ENCODE results near the gene RELN.

Gene RELN

DNA sequence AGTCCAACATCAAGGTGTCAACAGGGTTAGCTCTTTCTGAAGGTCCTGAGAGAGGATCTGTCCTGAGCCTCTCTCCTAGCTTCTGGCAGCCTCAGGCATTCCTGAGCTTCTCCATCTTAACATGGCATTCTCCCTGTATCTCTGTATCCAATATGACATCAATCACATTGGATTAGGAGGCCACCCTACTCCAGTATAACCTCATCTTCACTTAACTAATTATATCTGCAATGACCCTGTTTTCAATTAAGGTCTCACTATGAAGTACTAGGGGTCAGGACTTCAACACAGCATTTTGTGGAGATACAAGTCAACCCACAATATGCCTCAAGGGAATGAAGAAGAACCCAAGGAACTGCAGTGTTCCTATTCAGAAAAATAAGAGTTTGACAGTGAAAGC is 133.8 kb downstream of the RELN start:
- Histone ChIP-seq H3K27ac (no peak overlapping the region), H3K36me3 (no peaks in the 10 kb centered on the region), H3K4me3 (ENCODE audit: low read depth in 1 of 2, low read length in 1 of 2) (no peak overlapping the region), H3K27me3 (no peaks in the 10 kb centered on the region), H3K9me3 (no peaks in the 10 kb centered on the region), H3K4me1 (ENCODE audit: control insufficient read depth in 1 of 2, insufficient read depth in 1 of 2, low read depth in 1 of 2, low read length in 1 of 2) (no peaks in the 10 kb centered on the region)
- TF ChIP-seq, protein P1, sequence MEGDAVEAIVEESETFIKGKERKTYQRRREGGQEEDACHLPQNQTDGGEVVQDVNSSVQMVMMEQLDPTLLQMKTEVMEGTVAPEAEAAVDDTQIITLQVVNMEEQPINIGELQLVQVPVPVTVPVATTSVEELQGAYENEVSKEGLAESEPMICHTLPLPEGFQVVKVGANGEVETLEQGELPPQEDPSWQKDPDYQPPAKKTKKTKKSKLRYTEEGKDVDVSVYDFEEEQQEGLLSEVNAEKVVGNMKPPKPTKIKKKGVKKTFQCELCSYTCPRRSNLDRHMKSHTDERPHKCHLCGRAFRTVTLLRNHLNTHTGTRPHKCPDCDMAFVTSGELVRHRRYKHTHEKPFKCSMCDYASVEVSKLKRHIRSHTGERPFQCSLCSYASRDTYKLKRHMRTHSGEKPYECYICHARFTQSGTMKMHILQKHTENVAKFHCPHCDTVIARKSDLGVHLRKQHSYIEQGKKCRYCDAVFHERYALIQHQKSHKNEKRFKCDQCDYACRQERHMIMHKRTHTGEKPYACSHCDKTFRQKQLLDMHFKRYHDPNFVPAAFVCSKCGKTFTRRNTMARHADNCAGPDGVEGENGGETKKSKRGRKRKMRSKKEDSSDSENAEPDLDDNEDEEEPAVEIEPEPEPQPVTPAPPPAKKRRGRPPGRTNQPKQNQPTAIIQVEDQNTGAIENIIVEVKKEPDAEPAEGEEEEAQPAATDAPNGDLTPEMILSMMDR (IDR thresholded peaks at IDR 0.05): no peak

DNA sequence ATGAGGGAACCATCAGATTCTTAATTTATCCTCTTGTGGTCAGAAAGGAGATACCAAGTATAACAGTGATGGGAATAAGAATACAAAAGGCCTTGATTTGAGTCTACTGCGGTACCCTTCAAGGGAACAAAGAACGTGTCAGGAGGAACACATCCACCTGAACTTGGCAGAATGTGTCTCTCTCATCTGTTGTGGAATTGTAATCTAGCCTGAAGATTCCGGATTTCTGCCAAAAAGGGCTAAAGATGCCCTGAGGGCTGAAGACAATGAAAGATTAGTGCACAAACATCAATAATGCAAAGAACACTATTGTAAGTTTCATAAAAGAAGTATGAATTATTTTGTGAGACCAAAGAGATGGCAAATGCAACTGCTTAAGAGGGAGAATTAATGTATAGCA is 134.8 kb downstream of the RELN start:
- TF ChIP-seq, protein P1 (IDR thresholded peaks at IDR 0.05): no peak
- H3K27ac ChIP-seq: no peak overlapping the region
- H3K4me3 ChIP-seq (ENCODE audit: low read depth in 1 of 2, low read length in 1 of 2): no peak overlapping the region
- H3K36me3 ChIP-seq: no peaks in the 10 kb centered on the region
- H3K4me1 ChIP-seq (ENCODE audit: control insufficient read depth in 1 of 2, insufficient read depth in 1 of 2, low read depth in 1 of 2, low read length in 1 of 2): no peaks in the 10 kb centered on the region
- H3K9me3 ChIP-seq: no peaks in the 10 kb centered on the region
- H3K27me3 ChIP-seq: no peaks in the 10 kb centered on the region

DNA sequence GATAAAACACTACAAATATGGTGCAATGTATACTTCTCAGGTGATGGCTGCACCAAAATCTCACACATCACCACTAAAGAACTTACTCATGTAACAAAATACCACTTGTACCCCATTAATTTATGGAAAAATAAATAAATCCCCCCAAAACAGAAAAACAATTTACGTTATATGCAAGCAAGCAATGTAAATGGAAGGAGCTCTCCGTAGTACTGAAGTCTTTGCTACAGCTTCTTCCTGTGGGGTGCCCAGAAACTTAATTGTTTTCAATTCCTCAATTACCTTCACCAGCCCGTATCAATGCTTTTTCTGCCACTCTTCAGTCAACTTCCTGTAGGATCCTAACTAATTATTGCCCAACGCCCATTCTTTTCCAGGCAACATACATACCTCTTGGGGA is 138.1 kb downstream of the RELN start:
- no peaks in the 10 kb centered on the region for H3K36me3 ChIP-seq
- H3K27me3 ChIP-seq: no peaks in the 10 kb centered on the region
- TF ChIP-seq, protein P1 (IDR thresholded peaks at IDR 0.05): no peak
- H3K4me1 ChIP-seq (ENCODE audit: control insufficient read depth in 1 of 2, insufficient read depth in 1 of 2, low read depth in 1 of 2, low read length in 1 of 2): no peaks in the 10 kb centered on the region
- no peak overlapping the region for H3K27ac ChIP-seq
- no peaks in the 10 kb centered on the region for H3K9me3 ChIP-seq
- H3K4me3 ChIP-seq (ENCODE audit: low read depth in 1 of 2, low read length in 1 of 2): no peak overlapping the region

DNA sequence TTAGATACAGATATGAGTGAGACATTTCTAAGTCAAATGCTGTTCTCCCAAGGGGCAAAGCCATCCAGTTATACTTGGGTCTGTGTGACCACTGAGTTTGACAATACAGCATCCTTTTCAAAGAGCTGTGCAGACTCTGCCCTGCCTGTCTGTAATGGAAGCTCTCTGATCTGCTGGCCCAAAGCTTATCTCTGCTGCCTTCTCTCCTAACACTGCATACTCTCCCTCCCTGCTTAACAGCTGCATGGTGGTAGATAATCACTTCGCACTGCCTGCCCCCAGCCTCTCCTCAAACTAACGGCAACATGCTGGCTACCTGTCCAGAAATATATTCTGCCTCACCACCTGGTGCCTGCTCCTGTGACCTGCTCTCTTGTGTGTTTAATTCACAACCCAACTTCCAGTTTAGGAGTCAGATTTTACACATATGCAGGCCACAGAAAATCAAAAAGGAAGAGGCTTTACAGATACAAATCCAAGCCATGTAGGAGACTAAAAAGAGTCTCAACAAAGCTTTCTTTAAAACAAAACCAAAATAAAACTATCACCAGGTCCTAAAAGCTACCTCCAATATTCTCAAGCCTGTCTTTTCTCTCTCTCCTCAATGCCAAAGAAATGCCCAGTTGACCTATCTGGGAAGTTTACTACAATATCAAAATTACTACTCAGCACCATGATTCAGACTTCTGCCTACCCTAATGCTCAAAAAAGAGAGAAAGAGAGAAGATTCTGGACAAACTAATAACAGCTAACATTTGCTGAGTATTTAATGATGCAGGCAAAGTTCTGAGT is 145.6 kb downstream of the RELN start:
- Histone ChIP-seq H3K27me3 (no peaks in the 10 kb centered on the region), H3K4me1 (ENCODE audit: control insufficient read depth in 1 of 2, insufficient read depth in 1 of 2, low read depth in 1 of 2, low read length in 1 of 2) (no peaks in the 10 kb centered on the region), H3K9me3 (no peaks in the 10 kb centered on the region), H3K4me3 (ENCODE audit: low read depth in 1 of 2, low read length in 1 of 2) (no peak overlapping the region), H3K27ac (no peak overlapping the region), H3K36me3 (no peaks in the 10 kb centered on the region)
- TF ChIP-seq, protein P1 (IDR thresholded peaks at IDR 0.05): no peak

DNA sequence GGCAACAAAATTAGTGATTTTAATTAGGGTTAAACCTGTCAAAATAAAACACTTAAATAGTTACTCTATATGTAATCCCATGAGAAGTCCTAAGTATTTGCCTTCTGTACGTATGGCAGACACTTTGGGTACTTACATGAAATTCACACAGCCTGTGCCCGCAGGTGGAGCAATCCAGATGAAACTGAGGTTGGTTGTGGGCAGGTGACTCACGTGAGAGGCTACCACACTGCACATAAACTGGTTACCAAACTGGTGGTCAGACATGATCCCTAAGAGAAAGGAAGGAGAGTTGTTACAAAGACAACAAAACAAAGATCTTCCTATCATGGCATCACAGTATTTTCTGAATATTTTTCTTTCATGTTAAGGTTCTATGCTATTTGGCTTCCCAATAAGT is 156.1 kb downstream of the RELN start:
- no peak overlapping the region for H3K4me3 ChIP-seq (ENCODE audit: low read depth in 1 of 2, low read length in 1 of 2)
- H3K27ac ChIP-seq: no peak overlapping the region
- no peaks in the 10 kb centered on the region for H3K4me1 ChIP-seq (ENCODE audit: control insufficient read depth in 1 of 2, insufficient read depth in 1 of 2, low read depth in 1 of 2, low read length in 1 of 2)
- TF ChIP-seq, protein P1 (IDR thresholded peaks at IDR 0.05): no peak
- H3K27me3 ChIP-seq: no peaks in the 10 kb centered on the region
- H3K36me3 ChIP-seq: no peaks in the 10 kb centered on the region
- H3K9me3 ChIP-seq: no peaks in the 10 kb centered on the region

All from neutrophil (primary cell).